ENCODE data around the gene ENO1. TPM values are rescaled to one million over a fixed set of nuclear protein-coding genes. Genes with fewer than 3 reads are reported as not detected.

ENO1 gene
- total and polyA plus RNA-seq, 10 of the 15 experiments (the other 5 are each of a cell fraction or from before 2014, with no cell fraction given) = 1,850 to 4,219 (median 2,331) TPM

DNA sequence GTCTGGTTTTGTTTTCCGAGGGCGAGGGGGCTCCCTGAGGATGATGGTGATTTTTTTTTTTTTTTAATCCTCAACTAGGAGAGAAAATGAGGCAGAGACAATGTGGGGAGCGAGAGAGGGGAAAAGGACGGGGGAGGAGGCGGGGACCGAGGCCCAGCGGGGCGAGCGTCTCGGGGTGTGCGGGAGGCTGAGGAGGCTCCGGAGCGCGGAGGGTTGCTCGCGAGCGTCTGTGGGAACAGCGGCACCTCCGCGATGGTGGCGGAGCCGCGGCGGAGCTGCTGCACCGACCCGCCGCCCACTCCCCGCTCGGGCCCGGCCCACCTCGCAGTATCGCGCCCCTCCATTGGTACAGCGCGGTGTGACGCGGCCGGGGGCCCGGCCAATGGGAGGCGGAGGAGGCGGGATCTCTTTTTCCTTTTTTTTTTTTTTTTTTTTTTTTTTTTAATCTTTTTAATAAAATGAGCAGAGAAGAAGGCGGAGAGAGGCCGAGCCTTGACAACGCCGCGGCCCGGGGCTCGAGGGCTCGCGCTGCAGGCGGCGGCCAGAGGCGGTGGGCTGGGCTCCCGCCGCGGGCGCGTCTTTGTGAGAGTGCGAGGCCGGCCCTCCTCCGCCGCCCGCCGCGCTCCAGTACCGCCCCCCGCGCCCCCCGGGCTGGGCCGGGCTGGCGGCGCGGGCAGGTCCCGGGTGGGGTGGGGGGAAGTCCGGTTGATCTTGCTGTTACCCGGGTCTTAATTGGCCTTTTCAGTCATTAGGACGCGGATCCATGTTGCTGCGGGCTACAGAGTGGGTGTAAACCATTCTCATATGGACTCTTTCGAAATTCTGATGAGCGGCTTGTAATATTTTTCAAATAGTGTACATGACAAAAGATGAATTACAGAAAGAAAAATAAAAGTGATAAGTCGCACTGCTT lies 60.8 kb downstream of the ENO1 start, which contains the start of gene RERE (continued):
- TF ChIP-seq, protein P1, sequence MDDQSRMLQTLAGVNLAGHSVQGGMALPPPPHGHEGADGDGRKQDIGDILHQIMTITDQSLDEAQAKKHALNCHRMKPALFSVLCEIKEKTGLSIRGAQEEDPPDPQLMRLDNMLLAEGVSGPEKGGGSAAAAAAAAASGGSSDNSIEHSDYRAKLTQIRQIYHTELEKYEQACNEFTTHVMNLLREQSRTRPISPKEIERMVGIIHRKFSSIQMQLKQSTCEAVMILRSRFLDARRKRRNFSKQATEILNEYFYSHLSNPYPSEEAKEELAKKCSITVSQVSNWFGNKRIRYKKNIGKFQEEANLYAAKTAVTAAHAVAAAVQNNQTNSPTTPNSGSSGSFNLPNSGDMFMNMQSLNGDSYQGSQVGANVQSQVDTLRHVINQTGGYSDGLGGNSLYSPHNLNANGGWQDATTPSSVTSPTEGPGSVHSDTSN (IDR thresholded peaks at IDR 0.05; ENCODE audit: insufficient replicate concordance, low read depth, low read length) = no peak
- no peak for TF ChIP-seq ZNF24 (IDR thresholded peaks at IDR 0.05)
- TF ChIP-seq, protein P2, sequence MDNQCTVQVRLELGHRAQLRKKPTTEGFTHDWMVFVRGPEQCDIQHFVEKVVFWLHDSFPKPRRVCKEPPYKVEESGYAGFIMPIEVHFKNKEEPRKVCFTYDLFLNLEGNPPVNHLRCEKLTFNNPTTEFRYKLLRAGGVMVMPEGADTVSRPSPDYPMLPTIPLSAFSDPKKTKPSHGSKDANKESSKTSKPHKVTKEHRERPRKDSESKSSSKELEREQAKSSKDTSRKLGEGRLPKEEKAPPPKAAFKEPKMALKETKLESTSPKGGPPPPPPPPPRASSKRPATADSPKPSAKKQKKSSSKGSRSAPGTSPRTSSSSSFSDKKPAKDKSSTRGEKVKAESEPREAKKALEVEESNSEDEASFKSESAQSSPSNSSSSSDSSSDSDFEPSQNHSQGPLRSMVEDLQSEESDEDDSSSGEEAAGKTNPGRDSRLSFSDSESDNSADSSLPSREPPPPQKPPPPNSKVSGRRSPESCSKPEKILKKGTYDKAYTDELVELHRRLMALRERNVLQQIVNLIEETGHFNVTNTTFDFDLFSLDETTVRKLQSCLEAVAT (IDR thresholded peaks at IDR 0.05) = peak; percentile 82
- TF ChIP-seq BACH1 (IDR thresholded peaks at IDR 0.05; ENCODE audit: borderline replicate concordance) = peak; percentile 44; the same call in 1 of the 2 replicates
- no peak for TF ChIP-seq ZNF274 (IDR thresholded peaks at IDR 0.05; ENCODE audit: insufficient read depth, insufficient read length)
- TF ChIP-seq CHD4 (IDR thresholded peaks at IDR 0.05) = no peak
- TF ChIP-seq, protein P3, sequence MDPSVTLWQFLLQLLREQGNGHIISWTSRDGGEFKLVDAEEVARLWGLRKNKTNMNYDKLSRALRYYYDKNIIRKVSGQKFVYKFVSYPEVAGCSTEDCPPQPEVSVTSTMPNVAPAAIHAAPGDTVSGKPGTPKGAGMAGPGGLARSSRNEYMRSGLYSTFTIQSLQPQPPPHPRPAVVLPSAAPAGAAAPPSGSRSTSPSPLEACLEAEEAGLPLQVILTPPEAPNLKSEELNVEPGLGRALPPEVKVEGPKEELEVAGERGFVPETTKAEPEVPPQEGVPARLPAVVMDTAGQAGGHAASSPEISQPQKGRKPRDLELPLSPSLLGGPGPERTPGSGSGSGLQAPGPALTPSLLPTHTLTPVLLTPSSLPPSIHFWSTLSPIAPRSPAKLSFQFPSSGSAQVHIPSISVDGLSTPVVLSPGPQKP (IDR thresholded peaks at IDR 0.05; ENCODE audit: low read depth, low read length) = no peak
- TF ChIP-seq, protein P4, sequence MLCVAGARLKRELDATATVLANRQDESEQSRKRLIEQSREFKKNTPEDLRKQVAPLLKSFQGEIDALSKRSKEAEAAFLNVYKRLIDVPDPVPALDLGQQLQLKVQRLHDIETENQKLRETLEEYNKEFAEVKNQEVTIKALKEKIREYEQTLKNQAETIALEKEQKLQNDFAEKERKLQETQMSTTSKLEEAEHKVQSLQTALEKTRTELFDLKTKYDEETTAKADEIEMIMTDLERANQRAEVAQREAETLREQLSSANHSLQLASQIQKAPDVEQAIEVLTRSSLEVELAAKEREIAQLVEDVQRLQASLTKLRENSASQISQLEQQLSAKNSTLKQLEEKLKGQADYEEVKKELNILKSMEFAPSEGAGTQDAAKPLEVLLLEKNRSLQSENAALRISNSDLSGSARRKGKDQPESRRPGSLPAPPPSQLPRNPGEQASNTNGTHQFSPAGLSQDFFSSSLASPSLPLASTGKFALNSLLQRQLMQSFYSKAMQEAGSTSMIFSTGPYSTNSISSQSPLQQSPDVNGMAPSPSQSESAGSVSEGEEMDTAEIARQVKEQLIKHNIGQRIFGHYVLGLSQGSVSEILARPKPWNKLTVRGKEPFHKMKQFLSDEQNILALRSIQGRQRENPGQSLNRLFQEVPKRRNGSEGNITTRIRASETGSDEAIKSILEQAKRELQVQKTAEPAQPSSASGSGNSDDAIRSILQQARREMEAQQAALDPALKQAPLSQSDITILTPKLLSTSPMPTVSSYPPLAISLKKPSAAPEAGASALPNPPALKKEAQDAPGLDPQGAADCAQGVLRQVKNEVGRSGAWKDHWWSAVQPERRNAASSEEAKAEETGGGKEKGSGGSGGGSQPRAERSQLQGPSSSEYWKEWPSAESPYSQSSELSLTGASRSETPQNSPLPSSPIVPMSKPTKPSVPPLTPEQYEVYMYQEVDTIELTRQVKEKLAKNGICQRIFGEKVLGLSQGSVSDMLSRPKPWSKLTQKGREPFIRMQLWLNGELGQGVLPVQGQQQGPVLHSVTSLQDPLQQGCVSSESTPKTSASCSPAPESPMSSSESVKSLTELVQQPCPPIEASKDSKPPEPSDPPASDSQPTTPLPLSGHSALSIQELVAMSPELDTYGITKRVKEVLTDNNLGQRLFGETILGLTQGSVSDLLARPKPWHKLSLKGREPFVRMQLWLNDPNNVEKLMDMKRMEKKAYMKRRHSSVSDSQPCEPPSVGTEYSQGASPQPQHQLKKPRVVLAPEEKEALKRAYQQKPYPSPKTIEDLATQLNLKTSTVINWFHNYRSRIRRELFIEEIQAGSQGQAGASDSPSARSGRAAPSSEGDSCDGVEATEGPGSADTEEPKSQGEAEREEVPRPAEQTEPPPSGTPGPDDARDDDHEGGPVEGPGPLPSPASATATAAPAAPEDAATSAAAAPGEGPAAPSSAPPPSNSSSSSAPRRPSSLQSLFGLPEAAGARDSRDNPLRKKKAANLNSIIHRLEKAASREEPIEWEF (IDR thresholded peaks at IDR 0.05; ENCODE audit: insufficient replicate concordance, low read depth, low read length) = no peak
- 0 out of 4 replicates have a peak, but pooled peaks of 1 of the 2 experiments have one; percentile 8 for TF ChIP-seq SRF (IDR thresholded peaks at IDR 0.05; ENCODE audit: low read depth in 2 of 2, low read length in 2 of 2)
- 0 out of 2 replicates have a peak, but pooled peaks have one; percentile 9 for TF ChIP-seq TARDBP (IDR thresholded peaks at IDR 0.05; ENCODE audit: borderline replicate concordance)
- TF ChIP-seq, protein P5, sequence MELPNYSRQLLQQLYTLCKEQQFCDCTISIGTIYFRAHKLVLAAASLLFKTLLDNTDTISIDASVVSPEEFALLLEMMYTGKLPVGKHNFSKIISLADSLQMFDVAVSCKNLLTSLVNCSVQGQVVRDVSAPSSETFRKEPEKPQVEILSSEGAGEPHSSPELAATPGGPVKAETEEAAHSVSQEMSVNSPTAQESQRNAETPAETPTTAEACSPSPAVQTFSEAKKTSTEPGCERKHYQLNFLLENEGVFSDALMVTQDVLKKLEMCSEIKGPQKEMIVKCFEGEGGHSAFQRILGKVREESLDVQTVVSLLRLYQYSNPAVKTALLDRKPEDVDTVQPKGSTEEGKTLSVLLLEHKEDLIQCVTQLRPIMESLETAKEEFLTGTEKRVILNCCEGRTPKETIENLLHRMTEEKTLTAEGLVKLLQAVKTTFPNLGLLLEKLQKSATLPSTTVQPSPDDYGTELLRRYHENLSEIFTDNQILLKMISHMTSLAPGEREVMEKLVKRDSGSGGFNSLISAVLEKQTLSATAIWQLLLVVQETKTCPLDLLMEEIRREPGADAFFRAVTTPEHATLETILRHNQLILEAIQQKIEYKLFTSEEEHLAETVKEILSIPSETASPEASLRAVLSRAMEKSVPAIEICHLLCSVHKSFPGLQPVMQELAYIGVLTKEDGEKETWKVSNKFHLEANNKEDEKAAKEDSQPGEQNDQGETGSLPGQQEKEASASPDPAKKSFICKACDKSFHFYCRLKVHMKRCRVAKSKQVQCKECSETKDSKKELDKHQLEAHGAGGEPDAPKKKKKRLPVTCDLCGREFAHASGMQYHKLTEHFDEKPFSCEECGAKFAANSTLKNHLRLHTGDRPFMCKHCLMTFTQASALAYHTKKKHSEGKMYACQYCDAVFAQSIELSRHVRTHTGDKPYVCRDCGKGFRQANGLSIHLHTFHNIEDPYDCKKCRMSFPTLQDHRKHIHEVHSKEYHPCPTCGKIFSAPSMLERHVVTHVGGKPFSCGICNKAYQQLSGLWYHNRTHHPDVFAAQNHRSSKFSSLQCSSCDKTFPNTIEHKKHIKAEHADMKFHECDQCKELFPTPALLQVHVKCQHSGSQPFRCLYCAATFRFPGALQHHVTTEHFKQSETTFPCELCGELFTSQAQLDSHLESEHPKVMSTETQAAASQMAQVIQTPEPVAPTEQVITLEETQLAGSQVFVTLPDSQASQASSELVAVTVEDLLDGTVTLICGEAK (IDR thresholded peaks at IDR 0.05; ENCODE audit: borderline replicate concordance) = peak; percentile 76
- TF ChIP-seq WRNIP1 (IDR thresholded peaks at IDR 0.05; ENCODE audit: borderline replicate concordance, low read depth, low read length) = no peak
- TF ChIP-seq ASH2L (IDR thresholded peaks at IDR 0.05; ENCODE audit: borderline replicate concordance, low read depth) = no peak
- 0 out of 2 replicates have a peak, but pooled peaks have one; percentile 21 for TF ChIP-seq NR2C1 (IDR thresholded peaks at IDR 0.05)
- no peak for TF ChIP-seq MTA3 (IDR thresholded peaks at IDR 0.05; ENCODE audit: borderline replicate concordance, low read length)

All from GM12878 (cell line).